Fibroblast of lung (primary cell): ENCODE data around the gene MFSD6L. TPM values are rescaled to one million over a fixed set of nuclear protein-coding genes. Genes with fewer than 3 reads are reported as not detected.

ENCODE experiments used
- DNase-seq, 2 donors: peaks; one replicate each; pipeline versions ENCODE4 v3.0.0 to v3.0.0-alpha.2; 2010; ENCODE audit warnings: low read depth in 2 of 2
- H2AFZ ChIP-seq: 2 replicates; pipeline ENCODE4 v1.5.1; 2012; ENCODE audit warnings: low read length, control low read depth, inconsistent platforms
- H3K27ac ChIP-seq: 2 replicates; pipeline ENCODE4 v1.5.1; 2011; ENCODE audit warnings: low read length, control low read depth; ENCODE audit not compliant: insufficient read depth
- H3K27me3 ChIP-seq: 2 replicates; pipeline ENCODE4 v1.5.1; 2011; ENCODE audit warnings: mild to moderate bottlenecking, low read length; ENCODE audit not compliant: control insufficient read depth, insufficient read depth
- H3K36me3 ChIP-seq: 2 replicates; pipeline ENCODE4 v1.5.1; 2011; ENCODE audit warnings: low read length; ENCODE audit not compliant: control insufficient read depth, insufficient read depth
- H3K4me1 ChIP-seq: 2 replicates; pipeline ENCODE4 v1.5.1; 2011; ENCODE audit warnings: low read length; ENCODE audit not compliant: control insufficient read depth, insufficient read depth; ENCODE audit errors: extremely low read depth
- H3K4me2 ChIP-seq: 2 replicates; pipeline ENCODE4 v1.5.1; 2011; ENCODE audit warnings: low read length, control low read depth; ENCODE audit not compliant: insufficient read depth; ENCODE audit errors: extremely low read depth
- H3K4me3 ChIP-seq, 4 experiments: fragments of 200-600 bp in 1 of 4; sonication (generic) in 1 of 4; replicated peaks in 1 of 4; 2 replicates each; pipeline ENCODE4 v1.5.1; 2011 to 2016; ENCODE audit warnings: low read length in 4 of 4, low read depth in 3 of 4, mild to moderate bottlenecking in 3 of 4, control low read depth in 2 of 4, inconsistent platforms in 1 of 4, mixed read lengths in 1 of 4; ENCODE audit not compliant: insufficient read depth in 1 of 4; ENCODE audit errors: control extremely low read depth in 1 of 4
- H3K79me2 ChIP-seq: 2 replicates; pipeline ENCODE4 v1.5.1; 2012; ENCODE audit warnings: mild to moderate bottlenecking, low read length, inconsistent platforms; ENCODE audit not compliant: control insufficient read depth, insufficient read depth
- H3K9ac ChIP-seq: 2 replicates; pipeline ENCODE4 v1.5.1; 2011; ENCODE audit warnings: mild to moderate bottlenecking, low read length, control low read depth; ENCODE audit not compliant: insufficient read depth
- H3K9me3 ChIP-seq: 2 replicates; pipeline ENCODE4 v1.5.1; 2012; ENCODE audit warnings: low read depth, low read length; ENCODE audit not compliant: control insufficient read depth, insufficient read depth
- H4K20me1 ChIP-seq: 2 replicates; pipeline ENCODE4 v1.5.1; 2011; ENCODE audit warnings: low read length; ENCODE audit not compliant: control insufficient read depth, insufficient read depth; ENCODE audit errors: extremely low read depth
- EZH2 ChIP-seq: IDR thresholded peaks from 2 replicates; pipeline ENCODE4 v1.5.1; 2012; ENCODE audit warnings: low read length, control low read depth, mild to moderate bottlenecking; ENCODE audit errors: missing control alignments
- polyA plus RNA-seq, 2 donors: library from polyadenylated mRNA; depleted of rRNA in 1 of 2; stranded (reverse) in 1 of 2; unstranded in 1 of 2; fragments of >200 nt; gene quantifications; 2 replicates each; pipeline ENCODE4 v1.2.1, GENCODE V29; 2011 to 2012; ENCODE audit warnings: missing spikeins in 1 of 2
- total RNA-seq: library from RNA; depleted of rRNA; stranded (reverse); fragments of >200 nt; gene quantifications from 2 replicates; pipeline ENCODE4 v1.2.1, GENCODE V29; 2014
- TF ChIP-seq, protein P1 (sequence below), 2 donors: IDR thresholded peaks in 1 of 2; conservative IDR thresholded peaks in 1 of 2; 1 replicate in 1 of 2; 2 replicates in 1 of 2; pipeline ENCODE4 v1.5.1; 2011 to 2012; ENCODE audit warnings: low read length in 2 of 2, control low read depth in 1 of 2, inconsistent platforms in 1 of 2, low read depth in 1 of 2, mild to moderate bottlenecking in 1 of 2

The MFSD6L gene
- total and polyA plus RNA-seq, 2 donors (not counting 1 experiment from before 2014, with no cell fraction given), result not detected

DNA sequence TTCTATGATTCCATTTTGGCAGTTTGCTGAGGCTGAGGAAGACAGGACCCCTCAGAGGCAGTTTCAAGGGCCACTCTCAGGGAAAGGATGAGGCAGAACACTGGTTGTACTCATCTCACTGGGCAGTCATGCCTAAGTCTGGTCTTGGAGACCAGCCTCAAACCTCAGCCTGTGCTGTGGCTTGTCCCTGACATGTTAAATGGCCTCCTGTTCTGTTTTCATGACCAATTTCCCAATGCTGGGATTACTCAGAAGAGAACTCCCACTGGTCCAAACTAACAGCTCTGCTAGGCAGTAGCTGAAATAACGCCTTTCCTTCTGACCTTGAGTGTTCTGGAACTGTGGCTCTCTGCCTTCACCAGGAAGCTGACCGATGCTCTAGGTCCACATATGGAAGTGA lies 32.4 kb downstream of the MFSD6L start:
- Histone ChIP-seq H3K4me1 (no peaks in the 10 kb centered on the region), H4K20me1 (no peaks in the 10 kb centered on the region), H3K27ac (no peak overlapping the region), H2AFZ (no peak overlapping the region), H3K36me3 (no peaks in the 10 kb centered on the region), H3K9me3 (no peaks in the 10 kb centered on the region), H3K9ac (no peak overlapping the region), H3K79me2 (no peaks in the 10 kb centered on the region), H3K4me2 (no peak overlapping the region), H3K27me3 (no peaks in the 10 kb centered on the region), H3K4me3 (no peak overlapping the region)
- DNase-seq, result no peak
- TF ChIP-seq, protein P1, sequence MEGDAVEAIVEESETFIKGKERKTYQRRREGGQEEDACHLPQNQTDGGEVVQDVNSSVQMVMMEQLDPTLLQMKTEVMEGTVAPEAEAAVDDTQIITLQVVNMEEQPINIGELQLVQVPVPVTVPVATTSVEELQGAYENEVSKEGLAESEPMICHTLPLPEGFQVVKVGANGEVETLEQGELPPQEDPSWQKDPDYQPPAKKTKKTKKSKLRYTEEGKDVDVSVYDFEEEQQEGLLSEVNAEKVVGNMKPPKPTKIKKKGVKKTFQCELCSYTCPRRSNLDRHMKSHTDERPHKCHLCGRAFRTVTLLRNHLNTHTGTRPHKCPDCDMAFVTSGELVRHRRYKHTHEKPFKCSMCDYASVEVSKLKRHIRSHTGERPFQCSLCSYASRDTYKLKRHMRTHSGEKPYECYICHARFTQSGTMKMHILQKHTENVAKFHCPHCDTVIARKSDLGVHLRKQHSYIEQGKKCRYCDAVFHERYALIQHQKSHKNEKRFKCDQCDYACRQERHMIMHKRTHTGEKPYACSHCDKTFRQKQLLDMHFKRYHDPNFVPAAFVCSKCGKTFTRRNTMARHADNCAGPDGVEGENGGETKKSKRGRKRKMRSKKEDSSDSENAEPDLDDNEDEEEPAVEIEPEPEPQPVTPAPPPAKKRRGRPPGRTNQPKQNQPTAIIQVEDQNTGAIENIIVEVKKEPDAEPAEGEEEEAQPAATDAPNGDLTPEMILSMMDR (conservative IDR thresholded peaks at IDR 0.05 in 1 of 2, IDR thresholded peaks at IDR 0.05 in 1 of 2; ENCODE audit: low read depth in 1 of 2, low read length in 2 of 2), result no peak
- TF ChIP-seq EZH2, result no peak

DNA sequence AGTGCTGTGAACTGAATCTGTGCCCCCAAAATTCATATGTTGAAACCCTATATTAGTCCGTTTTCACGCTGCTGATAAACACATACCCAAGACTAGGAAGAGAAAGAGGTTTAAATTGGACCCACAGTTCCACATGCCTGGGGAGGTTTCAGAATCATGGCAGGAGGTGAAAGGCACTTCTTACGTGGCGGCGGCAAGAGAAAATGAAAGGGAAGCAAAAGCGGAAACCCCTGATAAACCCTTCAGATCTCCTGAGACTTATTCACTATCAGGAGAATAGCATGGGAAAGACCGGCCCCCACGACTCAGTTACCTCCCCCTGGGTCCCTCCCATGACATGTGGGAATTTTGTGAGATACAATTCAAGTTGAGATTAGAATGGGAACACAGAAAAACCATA lies 37.2 kb downstream of the MFSD6L start:
- Histone ChIP-seq H3K27me3 (peaks cover 5% of the 10 kb centered on the region), H3K79me2 (no peaks in the 10 kb centered on the region), H4K20me1 (no peaks in the 10 kb centered on the region), H3K4me1 (no peaks in the 10 kb centered on the region), H3K9ac (no peak overlapping the region), H3K4me3 (no peak overlapping the region), H3K36me3 (no peaks in the 10 kb centered on the region), H3K4me2 (no peak overlapping the region), H3K27ac (no peak overlapping the region), H2AFZ (no peak overlapping the region), H3K9me3 (no peaks in the 10 kb centered on the region)
- TF ChIP-seq, protein P1 (conservative IDR thresholded peaks at IDR 0.05 in 1 of 2, IDR thresholded peaks at IDR 0.05 in 1 of 2; ENCODE audit: low read depth in 1 of 2, low read length in 2 of 2), result no peak
- TF ChIP-seq EZH2, result no peak
- no peak for DNase-seq

- Histone ChIP-seq H3K79me2 (no peaks in the 10 kb centered on the region), H3K27ac (no peak within 1 kb of the TSS), H3K9ac (no peak within 1 kb of the TSS), H3K4me3 (no peak within 1 kb of the TSS), H3K27me3 (peaks cover 5% of the 10 kb centered on the region), H3K4me1 (no peaks in the 10 kb centered on the region), H4K20me1 (no peaks in the 10 kb centered on the region), H2AFZ (no peak within 1 kb of the TSS), H3K36me3 (no peaks in the 10 kb centered on the region), H3K9me3 (no peaks in the 10 kb centered on the region), H3K4me2 (no peak within 1 kb of the TSS)
- TF ChIP-seq, protein P1 (conservative IDR thresholded peaks at IDR 0.05 in 1 of 2, IDR thresholded peaks at IDR 0.05 in 1 of 2; ENCODE audit: low read depth in 1 of 2, low read length in 2 of 2), result no peak
- TF ChIP-seq EZH2, result no peak
- DNase-seq, result no peak
These were observed 41.0 kb downstream of the MFSD6L start, which contains the start of gene SPDYE4 for GRCh38 chr17:8758137-8758596. Gene SPDYE4, minus strand, starts transcription at chr17:8758546. Its CDS starts 164 bp downstream, at chr17:8758382.
